ENCODE results near the gene EPHA1.

DNA sequence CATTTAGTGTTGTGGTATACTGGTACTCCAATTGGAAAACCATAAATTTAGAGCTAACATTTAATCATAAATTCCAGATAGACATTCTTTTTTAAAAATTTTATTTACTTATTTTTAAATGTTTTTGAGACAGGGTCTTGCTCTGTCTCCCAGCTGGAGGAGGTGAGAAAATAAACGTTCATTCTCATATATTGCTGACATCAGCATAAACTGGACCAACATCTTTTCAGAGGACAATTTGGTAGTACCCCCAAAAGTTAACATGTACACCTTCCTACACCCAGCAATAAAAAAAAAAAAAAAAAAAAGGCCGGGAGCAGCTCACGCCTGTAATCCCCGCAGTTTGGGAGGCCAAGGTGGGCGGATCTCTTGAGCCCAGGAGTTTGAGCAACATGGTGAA lies 39.8 kb upstream of the EPHA1 start:
- TF ChIP-seq EP300 (IDR thresholded peaks at IDR 0.05) (no peak), POLR2AphosphoS5 (IDR thresholded peaks at IDR 0.05) (no peak), POLR2A (IDR thresholded peaks at IDR 0.05; ENCODE audit: low read depth) (no peak)
